H1 (cell line): ENCODE data around the gene SWT1.

Experiments
- CHD1 ChIP-seq: IDR thresholded peaks from 2 replicates; pipeline ENCODE4 v1.6.1; 2012; ENCODE audit warnings: low read depth, low read length, improper control_type of control experiment
- GTF2F1 ChIP-seq: IDR thresholded peaks from 2 replicates; pipeline ENCODE4 v1.6.1; 2012; ENCODE audit warnings: low read depth, low read length, improper control_type of control experiment, borderline replicate concordance
- PHF8 ChIP-seq: fragments of 200-600 bp; sonication (generic); conservative IDR thresholded peaks from 2 replicates; pipeline ENCODE4 v1.7.1; 2012; ENCODE audit warnings: low read depth, mild to moderate bottlenecking, inconsistent platforms, low read length, moderate library complexity
- POLR2A ChIP-seq, 2 experiments: IDR thresholded peaks; 1 replicate in 1 of 2; 2 replicates in 1 of 2; pipeline ENCODE4 v1.6.1; 2011; ENCODE audit warnings: low read depth in 2 of 2, low read length in 2 of 2, mild to moderate bottlenecking in 2 of 2; ENCODE audit errors: control extremely low read depth in 1 of 2
- RFX5 ChIP-seq: IDR thresholded peaks from 2 replicates; pipeline ENCODE4 v1.6.1; 2011; ENCODE audit warnings: low read depth, low read length, improper control_type of control experiment, borderline replicate concordance
- RXRA ChIP-seq: IDR thresholded peaks from 2 replicates; pipeline ENCODE4 v1.6.1; 2011; ENCODE audit warnings: low read depth, mild to moderate bottlenecking, low read length, moderate library complexity; ENCODE audit not compliant: insufficient read depth
- SRF ChIP-seq: IDR thresholded peaks from 2 replicates; pipeline ENCODE4 v1.6.1; 2011; ENCODE audit warnings: mild to moderate bottlenecking, low read depth, low read length, moderate library complexity
- ZNF274 ChIP-seq: IDR thresholded peaks from 2 replicates; pipeline ENCODE4 v1.7.0; 2012; ENCODE audit warnings: low read length, borderline replicate concordance; ENCODE audit errors: extremely low read depth
- TF ChIP-seq, protein P1 (sequence below): IDR thresholded peaks from 2 replicates; pipeline ENCODE4 v1.6.1; 2011; ENCODE audit warnings: low read depth, mild to moderate bottlenecking, low read length; ENCODE audit not compliant: insufficient read depth

DNA sequence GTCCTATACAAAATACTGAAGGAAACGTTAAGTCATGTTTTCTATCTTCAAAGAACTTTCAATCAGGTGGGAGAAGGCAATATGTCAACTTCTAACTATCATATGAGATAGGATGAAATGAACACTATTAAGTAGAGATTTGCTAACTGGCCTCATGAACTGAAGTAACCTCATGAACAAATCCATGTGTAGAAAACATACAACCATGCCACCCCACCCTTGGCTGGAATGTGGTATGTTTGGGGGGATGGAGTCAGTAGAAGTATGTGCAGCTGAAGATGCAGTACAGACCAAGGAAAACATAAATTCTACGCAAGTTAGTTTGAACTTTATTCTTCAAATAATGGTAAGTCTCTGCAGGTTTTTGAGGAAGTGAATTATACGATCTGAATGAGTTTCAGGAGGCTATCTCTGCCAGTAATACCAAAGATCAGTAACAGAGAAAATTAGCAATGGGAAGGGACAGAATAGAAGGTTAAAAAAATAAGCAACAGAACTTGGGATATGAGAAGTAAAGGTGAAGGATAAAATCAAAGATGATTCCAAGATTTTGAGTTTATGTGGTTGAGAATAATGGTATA, 4.7 kb upstream of the SWT1 start:
- TF ChIP-seq, protein P1, sequence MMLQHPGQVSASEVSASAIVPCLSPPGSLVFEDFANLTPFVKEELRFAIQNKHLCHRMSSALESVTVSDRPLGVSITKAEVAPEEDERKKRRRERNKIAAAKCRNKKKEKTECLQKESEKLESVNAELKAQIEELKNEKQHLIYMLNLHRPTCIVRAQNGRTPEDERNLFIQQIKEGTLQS, result no peak
- TF ChIP-seq GTF2F1 (no peak), RFX5 (no peak), ZNF274 (no peak), RXRA (no peak), POLR2A (IDR thresholded peaks at IDR 0.05; ENCODE audit: control extremely low read depth in 1 of 2, low read depth in 2 of 2, low read length in 2 of 2) (no peak), PHF8 (no peak), CHD1 (no peak), SRF (no peak)
